ENCODE measurements around the gene ERGIC1. TPM values are rescaled to one million over a fixed set of nuclear protein-coding genes. Genes with fewer than 3 reads are reported as not detected.

Gene ERGIC1
- total RNA-seq, 4 donors from 2014 or later, result 54.4 to 108 (median 88.0) TPM

- ATAC-seq (peak in 1 of 2 donors; percentile 9), DNase-seq (peak in 1 of 2 donors; percentile 65)
- intact Hi-C loops (cut with DNase I; ENCODE audit: low total_unique reads), result loop anchor here (10.0 kb wide), 3 partner anchors 190 to 900 kb away; partner anchors contain the start of gene CREBRF
- TF ChIP-seq CTCF (IDR thresholded peaks at IDR 0.05 in 4 of 5, conservative IDR thresholded peaks at IDR 0.05 in 1 of 5), result no peak
- Histone ChIP-seq H3K9me3 (no peaks in the 10 kb centered on the region), H3K4me1 (peaks cover 89 to 92% of the 10 kb centered on the region in 2 donors), H3K36me3 (no peaks in the 10 kb centered on the region), H3K4me3 (no peak overlapping the region), H3K27ac (peak overlapping the region; percentile 85 to 98 (median 94)), H3K27me3 (no peaks in the 10 kb centered on the region)
- in situ Hi-C loops (cut with MboI; ENCODE audit: low sequenced_read_pairs in 4 of 4), result loop anchor here in 2 of 4 donors (5.0 to 10.0 kb wide), 2 partner anchors 70 to 97 kb away; no protein-coding TSS in a partner anchor
Observed at GRCh38 chr5:172864747-172865146, 30.7 kb downstream of the ERGIC1 start.

GRCh38 chr5:172866378-172866777 is 32.3 kb downstream of the ERGIC1 start:
- Histone ChIP-seq H3K4me3 (no peak overlapping the region), H3K9me3 (no peaks in the 10 kb centered on the region), H3K36me3 (no peaks in the 10 kb centered on the region), H3K27me3 (no peaks in the 10 kb centered on the region), H3K4me1 (peaks cover 92 to 95% of the 10 kb centered on the region in 2 donors), H3K27ac (peak overlapping the region; percentile 85 to 98 (median 94))
- no peak for TF ChIP-seq CTCF (IDR thresholded peaks at IDR 0.05 in 4 of 5, conservative IDR thresholded peaks at IDR 0.05 in 1 of 5)
- no peak for TF ChIP-seq POLR2A (IDR thresholded peaks at IDR 0.05)
- DNase-seq (no peak), ATAC-seq (no peak)
- in situ Hi-C loops (cut with MboI; ENCODE audit: low sequenced_read_pairs in 4 of 4) (loop anchor here in 2 of 4 donors (5.0 to 10.0 kb wide), 2 partner anchors 72 to 99 kb away; no protein-coding TSS in a partner anchor), intact Hi-C loops (cut with DNase I; ENCODE audit: low total_unique reads) (loop anchor here (10.0 kb wide), 3 partner anchors 188 to 898 kb away; partner anchors contain the start of gene CREBRF)

GRCh38 chr5:172866802-172867748 is 33.0 kb downstream of the ERGIC1 start:
- no peaks in the 10 kb centered on the region for H3K27me3 ChIP-seq
- no peaks in the 10 kb centered on the region for H3K36me3 ChIP-seq
- peaks cover 92 to 95% of the 10 kb centered on the region in 2 donors for H3K4me1 ChIP-seq
- no peaks in the 10 kb centered on the region for H3K9me3 ChIP-seq
- in situ Hi-C loops (cut with MboI; ENCODE audit: low sequenced_read_pairs in 4 of 4) (loop anchor here in 2 of 4 donors (5.0 to 10.0 kb wide), 2 partner anchors 72 to 100 kb away; no protein-coding TSS in a partner anchor), intact Hi-C loops (cut with DNase I; ENCODE audit: low total_unique reads) (loop anchor here (10.0 kb wide), 3 partner anchors 188 to 898 kb away; partner anchors contain the start of gene CREBRF)
- ATAC-seq (peak; percentile 60 to 61), DNase-seq (peak; percentile 94 to 99)
- no peak for TF ChIP-seq CTCF (IDR thresholded peaks at IDR 0.05 in 4 of 5, conservative IDR thresholded peaks at IDR 0.05 in 1 of 5)
- TF ChIP-seq POLR2A (IDR thresholded peaks at IDR 0.05), result peak; percentile 51 to 65
- H3K27ac ChIP-seq, result peak overlapping the region; percentile 85 to 98 (median 94)
- peak overlapping the region in 3 of 4 donors; percentile 10 to 23 (median 18) for H3K4me3 ChIP-seq

GRCh38 chr5:172867761-172868435 is 33.8 kb downstream of the ERGIC1 start:
- no peak for TF ChIP-seq POLR2A (IDR thresholded peaks at IDR 0.05)
- TF ChIP-seq CTCF (IDR thresholded peaks at IDR 0.05 in 4 of 5, conservative IDR thresholded peaks at IDR 0.05 in 1 of 5), result no peak
- DNase-seq (no peak), ATAC-seq (no peak)
- in situ Hi-C loops (cut with MboI; ENCODE audit: low sequenced_read_pairs in 4 of 4), result loop anchor here in 2 of 4 donors (5.0 to 10.0 kb wide), 2 partner anchors 73 to 101 kb away; no protein-coding TSS in a partner anchor
- intact Hi-C loops (cut with DNase I; ENCODE audit: low total_unique reads), result loop anchor here (2.0 to 10.0 kb wide), 4 partner anchors 73 to 897 kb away; partner anchors contain the start of gene CREBRF
- peak overlapping the region; percentile 85 to 98 (median 94) for H3K27ac ChIP-seq
- no peaks in the 10 kb centered on the region for H3K9me3 ChIP-seq
- peaks cover 92 to 95% of the 10 kb centered on the region in 2 donors for H3K4me1 ChIP-seq
- H3K4me3 ChIP-seq, result peak overlapping the region in 3 of 4 donors; percentile 10 to 23 (median 18)
- no peaks in the 10 kb centered on the region for H3K27me3 ChIP-seq
- H3K36me3 ChIP-seq, result no peaks in the 10 kb centered on the region
